Measurements from ENCODE around the gene HEG1. TPM values are rescaled to one million over a fixed set of nuclear protein-coding genes. Genes with fewer than 3 reads are reported as not detected.

HEG1 gene
- total RNA-seq, 4 donors from 2014 or later: 13.9 to 30.8 (median 26.5) TPM

- no peak for TF ChIP-seq CTCF (IDR thresholded peaks at IDR 0.05)
- TF ChIP-seq POLR2AphosphoS5 (IDR thresholded peaks at IDR 0.05): no peak
- TF ChIP-seq EP300 (IDR thresholded peaks at IDR 0.05): no peak
- no peak for TF ChIP-seq POLR2A (IDR thresholded peaks at IDR 0.05)
Measured at GRCh38 chr3:124969963-124970722, 85.7 kb downstream of the HEG1 start.

GRCh38 chr3:124969190-124969589, 86.6 kb downstream of the HEG1 start:
- TF ChIP-seq EP300 (IDR thresholded peaks at IDR 0.05) (no peak), POLR2A (IDR thresholded peaks at IDR 0.05) (no peak), POLR2AphosphoS5 (IDR thresholded peaks at IDR 0.05) (no peak), CTCF (IDR thresholded peaks at IDR 0.05) (no peak)
- no peaks in the 10 kb centered on the region for H3K27me3 ChIP-seq
- no peak overlapping the region for H3K27ac ChIP-seq

More at GRCh38 chr3:124969963-124970722, 85.7 kb downstream of the HEG1 start:
- Histone ChIP-seq H3K27me3 (no peaks in the 10 kb centered on the region), H3K27ac (no peak overlapping the region), H3K36me3 (peaks cover 49% of the 10 kb centered on the region), H3K9me3 (no peaks in the 10 kb centered on the region), H3K4me1 (no peaks in the 10 kb centered on the region), H3K4me3 (no peak overlapping the region)
- 92% methylated on average over 18 of the region's 18 CpGs for WGBS
- no peak for DNase-seq (ENCODE audit: low spot score in 2 of 2)

GRCh38 chr3:124967964-124968363, 87.8 kb downstream of the HEG1 start:
- Histone ChIP-seq H3K27ac (no peak overlapping the region), H3K27me3 (no peaks in the 10 kb centered on the region), H3K9me3 (no peaks in the 10 kb centered on the region), H3K4me3 (no peak overlapping the region), H3K4me1 (no peaks in the 10 kb centered on the region), H3K36me3 (peaks cover 41% of the 10 kb centered on the region)
- WGBS: 54% methylated on average over 3 of the region's 10 CpGs
- DNase-seq (ENCODE audit: low spot score in 2 of 2): no peak
- no peak for TF ChIP-seq EP300 (IDR thresholded peaks at IDR 0.05)
- no peak for TF ChIP-seq POLR2AphosphoS5 (IDR thresholded peaks at IDR 0.05)
- no peak for TF ChIP-seq CTCF (IDR thresholded peaks at IDR 0.05)
- TF ChIP-seq POLR2A (IDR thresholded peaks at IDR 0.05): no peak

More at GRCh38 chr3:124969190-124969589, 86.6 kb downstream of the HEG1 start:
- Histone ChIP-seq H3K9me3 (no peaks in the 10 kb centered on the region), H3K4me1 (no peaks in the 10 kb centered on the region), H3K36me3 (peaks cover 49% of the 10 kb centered on the region), H3K4me3 (no peak overlapping the region)
- no peak for DNase-seq (ENCODE audit: low spot score in 2 of 2)
- WGBS: 62% methylated on average over 8 of the region's 8 CpGs

GRCh38 chr3:124966521-124967445, 89.0 kb downstream of the HEG1 start:
- no peak for DNase-seq (ENCODE audit: low spot score in 2 of 2)
- H3K9me3 ChIP-seq: no peaks in the 10 kb centered on the region
- WGBS: 79% methylated on average over 7 of the region's 7 CpGs
- no peaks in the 10 kb centered on the region for H3K4me1 ChIP-seq
- no peak overlapping the region for H3K4me3 ChIP-seq
- no peaks in the 10 kb centered on the region for H3K27me3 ChIP-seq
- no peak overlapping the region for H3K27ac ChIP-seq
- peaks cover 30% of the 10 kb centered on the region for H3K36me3 ChIP-seq
- TF ChIP-seq EP300 (IDR thresholded peaks at IDR 0.05): no peak
- TF ChIP-seq CTCF (IDR thresholded peaks at IDR 0.05): no peak

- Histone ChIP-seq H3K9me3 (no peaks in the 10 kb centered on the region), H3K4me3 (no peak overlapping the region), H3K36me3 (peaks cover 16% of the 10 kb centered on the region), H3K4me1 (no peaks in the 10 kb centered on the region), H3K27me3 (no peaks in the 10 kb centered on the region), H3K27ac (no peak overlapping the region)
- DNase-seq (ENCODE audit: low spot score in 2 of 2): no peak
- TF ChIP-seq POLR2A (IDR thresholded peaks at IDR 0.05) (no peak), POLR2AphosphoS5 (IDR thresholded peaks at IDR 0.05) (no peak), CTCF (IDR thresholded peaks at IDR 0.05) (no peak), EP300 (IDR thresholded peaks at IDR 0.05) (no peak)
- 76% methylated on average over 1 of the region's 1 CpG for WGBS
Measured at GRCh38 chr3:124965413-124965812, 90.4 kb downstream of the HEG1 start.
